ENCODE results near the gene ZNF20.
"Not testable (repeated sequence)": the region's sequence is repeated elsewhere in the genome, so short reads cannot be mapped to it uniquely, and the experiment has no call there.

The ZNF20 gene

GRCh38 chr19:12111943-12112637 lies 28.1 kb downstream of the ZNF20 start:
- no peak for DNase-seq

- no peak for DNase-seq
Observed at GRCh38 chr19:12111176-12111575, 29.0 kb downstream of the ZNF20 start.

- DNase-seq, result not testable (repeated sequence)
Observed at GRCh38 chr19:12103909-12104308, 36.2 kb downstream of the ZNF20 start.

- DNase-seq, result no peak
Observed at GRCh38 chr19:12098040-12098439, 42.1 kb downstream of the ZNF20 start.

GRCh38 chr19:12095111-12095790 lies 44.9 kb downstream of the ZNF20 start:
- no peak for DNase-seq

- DNase-seq, result no peak
Observed at GRCh38 chr19:12093777-12094176, 46.4 kb downstream of the ZNF20 start.

GRCh38 chr19:12092956-12093355 lies 47.2 kb downstream of the ZNF20 start:
- DNase-seq, result no peak

- peak in 1 of 2 experiments; percentile 46 for DNase-seq
Observed at GRCh38 chr19:12092065-12092867, 47.9 kb downstream of the ZNF20 start.

- peak in 1 of 2 experiments; percentile 20 for DNase-seq
Observed at GRCh38 chr19:12090807-12091206, 49.3 kb downstream of the ZNF20 start.

GRCh38 chr19:12085074-12085818 lies 54.9 kb downstream of the ZNF20 start:
- no peak for DNase-seq

GRCh38 chr19:12083336-12083735 lies 56.8 kb downstream of the ZNF20 start:
- DNase-seq, result not testable (repeated sequence)

Measured in SW 1271 (cell line).